ENCODE measurements around the gene CAPN15.

GRCh38 chr16:510066-510825 is 17.3 kb upstream of the CAPN15 start:
- TF ChIP-seq RAD21 (IDR thresholded peaks at IDR 0.05; ENCODE audit: low read depth) (no peak), YY1 (IDR thresholded peaks at IDR 0.05; ENCODE audit: low read depth) (no peak), MAX (IDR thresholded peaks at IDR 0.05) (no peak), CEBPB (IDR thresholded peaks at IDR 0.05) (no peak), CREB1 (IDR thresholded peaks at IDR 0.05; ENCODE audit: low read depth) (no peak), REST (IDR thresholded peaks at IDR 0.05; ENCODE audit: low read depth) (no peak), EP300 (IDR thresholded peaks at IDR 0.05; ENCODE audit: borderline replicate concordance) (no peak)

All from Ishikawa (cell line).